Measurements from ENCODE around the gene QSOX2. TPM values are rescaled to one million over a fixed set of nuclear protein-coding genes. Genes with fewer than 3 reads are reported as not detected.
A peak's percentile ranks its signal among the peaks of the same experiment; 100 is the strongest.

The QSOX2 gene
- total RNA-seq, 1 experiment from 2014 or later, result 40.0 TPM

DNA sequence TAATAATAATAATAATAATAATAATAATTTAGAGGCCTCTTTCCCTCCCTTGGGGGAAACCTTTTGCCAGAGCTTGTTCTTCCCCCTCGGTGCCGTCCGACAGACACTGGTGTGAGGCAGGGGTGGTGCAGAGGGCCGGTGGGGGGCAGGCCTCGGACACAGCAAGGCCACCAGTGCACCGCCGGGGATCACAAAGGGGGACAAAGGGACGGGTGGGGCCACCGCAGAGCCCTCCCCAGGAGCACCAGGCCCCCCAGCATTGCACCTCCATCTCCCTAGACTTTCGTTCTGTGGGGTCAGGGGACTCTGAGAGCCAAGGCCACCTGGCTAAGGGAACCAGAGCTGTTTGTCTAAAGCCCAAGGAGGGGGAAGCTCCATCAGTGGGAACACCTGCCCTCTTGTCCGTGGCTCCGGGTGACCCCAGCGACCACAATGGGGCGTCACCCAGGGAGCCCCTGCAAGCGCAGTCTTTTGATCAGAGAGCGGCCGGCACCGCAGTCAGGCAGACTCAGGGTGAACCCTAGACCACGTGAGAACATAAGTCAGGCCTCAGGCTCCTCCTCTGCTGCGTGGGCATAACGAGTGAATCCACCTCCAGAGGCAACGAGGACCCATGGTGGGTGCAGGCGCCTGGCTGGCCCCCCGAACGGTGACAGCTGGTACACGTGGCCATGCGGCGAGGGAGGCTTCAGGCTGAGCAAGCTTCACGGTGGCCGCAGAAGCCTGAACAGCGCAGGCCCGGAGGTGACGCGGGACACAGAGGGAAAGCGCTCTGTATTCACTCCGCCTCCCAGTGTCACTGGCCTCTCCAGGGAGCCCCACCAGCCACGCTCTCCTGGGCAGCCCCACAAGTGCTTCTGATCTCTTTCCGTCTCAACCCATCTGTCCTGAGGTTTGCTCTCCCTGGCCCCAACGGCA, 12.0 kb upstream of the QSOX2 start:
- intact Hi-C loops (cut with micrococcal nuclease; ENCODE audit: unreplicated experiment), result no loop called here
- Histone ChIP-seq H3K36me3 (ENCODE audit: control insufficient read depth, insufficient read depth, low read length) (no peaks in the 10 kb centered on the region), H3K4me3 (ENCODE audit: low read depth in 2 of 2, low read length in 2 of 2) (no peak overlapping the region), H3K4me1 (ENCODE audit: control insufficient read depth, insufficient read depth, low read length) (no peaks in the 10 kb centered on the region), H3K27me3 (ENCODE audit: control insufficient read depth, insufficient read depth, low read length) (no peaks in the 10 kb centered on the region), H3K9me3 (ENCODE audit: control insufficient read depth, insufficient read depth, low read depth, low read length) (no peaks in the 10 kb centered on the region), H3K27ac (ENCODE audit: low read length) (no peak overlapping the region)
- BruUV-seq (replicated peaks), result no TSS peak
- CTCF ChIA-PET, result no interaction called here
- no peak for ATAC-seq
- DNase-seq (ENCODE audit: low read depth, low spot score), result no peak
- POLR2A ChIA-PET, result no interaction called here
- in situ Hi-C loops (cut with HindIII; ENCODE audit: low pct_unique_long_range_greater_than_20kb, low sequenced_read_pairs), result no loop called here
- TF ChIP-seq, protein P1, sequence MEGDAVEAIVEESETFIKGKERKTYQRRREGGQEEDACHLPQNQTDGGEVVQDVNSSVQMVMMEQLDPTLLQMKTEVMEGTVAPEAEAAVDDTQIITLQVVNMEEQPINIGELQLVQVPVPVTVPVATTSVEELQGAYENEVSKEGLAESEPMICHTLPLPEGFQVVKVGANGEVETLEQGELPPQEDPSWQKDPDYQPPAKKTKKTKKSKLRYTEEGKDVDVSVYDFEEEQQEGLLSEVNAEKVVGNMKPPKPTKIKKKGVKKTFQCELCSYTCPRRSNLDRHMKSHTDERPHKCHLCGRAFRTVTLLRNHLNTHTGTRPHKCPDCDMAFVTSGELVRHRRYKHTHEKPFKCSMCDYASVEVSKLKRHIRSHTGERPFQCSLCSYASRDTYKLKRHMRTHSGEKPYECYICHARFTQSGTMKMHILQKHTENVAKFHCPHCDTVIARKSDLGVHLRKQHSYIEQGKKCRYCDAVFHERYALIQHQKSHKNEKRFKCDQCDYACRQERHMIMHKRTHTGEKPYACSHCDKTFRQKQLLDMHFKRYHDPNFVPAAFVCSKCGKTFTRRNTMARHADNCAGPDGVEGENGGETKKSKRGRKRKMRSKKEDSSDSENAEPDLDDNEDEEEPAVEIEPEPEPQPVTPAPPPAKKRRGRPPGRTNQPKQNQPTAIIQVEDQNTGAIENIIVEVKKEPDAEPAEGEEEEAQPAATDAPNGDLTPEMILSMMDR (IDR thresholded peaks at IDR 0.05), result no peak
- TF ChIP-seq, protein P2, sequence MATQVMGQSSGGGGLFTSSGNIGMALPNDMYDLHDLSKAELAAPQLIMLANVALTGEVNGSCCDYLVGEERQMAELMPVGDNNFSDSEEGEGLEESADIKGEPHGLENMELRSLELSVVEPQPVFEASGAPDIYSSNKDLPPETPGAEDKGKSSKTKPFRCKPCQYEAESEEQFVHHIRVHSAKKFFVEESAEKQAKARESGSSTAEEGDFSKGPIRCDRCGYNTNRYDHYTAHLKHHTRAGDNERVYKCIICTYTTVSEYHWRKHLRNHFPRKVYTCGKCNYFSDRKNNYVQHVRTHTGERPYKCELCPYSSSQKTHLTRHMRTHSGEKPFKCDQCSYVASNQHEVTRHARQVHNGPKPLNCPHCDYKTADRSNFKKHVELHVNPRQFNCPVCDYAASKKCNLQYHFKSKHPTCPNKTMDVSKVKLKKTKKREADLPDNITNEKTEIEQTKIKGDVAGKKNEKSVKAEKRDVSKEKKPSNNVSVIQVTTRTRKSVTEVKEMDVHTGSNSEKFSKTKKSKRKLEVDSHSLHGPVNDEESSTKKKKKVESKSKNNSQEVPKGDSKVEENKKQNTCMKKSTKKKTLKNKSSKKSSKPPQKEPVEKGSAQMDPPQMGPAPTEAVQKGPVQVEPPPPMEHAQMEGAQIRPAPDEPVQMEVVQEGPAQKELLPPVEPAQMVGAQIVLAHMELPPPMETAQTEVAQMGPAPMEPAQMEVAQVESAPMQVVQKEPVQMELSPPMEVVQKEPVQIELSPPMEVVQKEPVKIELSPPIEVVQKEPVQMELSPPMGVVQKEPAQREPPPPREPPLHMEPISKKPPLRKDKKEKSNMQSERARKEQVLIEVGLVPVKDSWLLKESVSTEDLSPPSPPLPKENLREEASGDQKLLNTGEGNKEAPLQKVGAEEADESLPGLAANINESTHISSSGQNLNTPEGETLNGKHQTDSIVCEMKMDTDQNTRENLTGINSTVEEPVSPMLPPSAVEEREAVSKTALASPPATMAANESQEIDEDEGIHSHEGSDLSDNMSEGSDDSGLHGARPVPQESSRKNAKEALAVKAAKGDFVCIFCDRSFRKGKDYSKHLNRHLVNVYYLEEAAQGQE (IDR thresholded peaks at IDR 0.05; ENCODE audit: insufficient read depth in 1 of 2, low read depth in 2 of 2, low read length in 1 of 2), result no peak
- TF ChIP-seq TCF7L2 (IDR thresholded peaks at IDR 0.05; ENCODE audit: low read depth, low read length), result no peak
- TF ChIP-seq SIN3A (IDR thresholded peaks at IDR 0.05; ENCODE audit: borderline replicate concordance, insufficient read depth, low read depth, low read length), result no peak
- TF ChIP-seq POLR2AphosphoS5 (IDR thresholded peaks at IDR 0.05; ENCODE audit: low read depth, low read length), result no peak

DNA sequence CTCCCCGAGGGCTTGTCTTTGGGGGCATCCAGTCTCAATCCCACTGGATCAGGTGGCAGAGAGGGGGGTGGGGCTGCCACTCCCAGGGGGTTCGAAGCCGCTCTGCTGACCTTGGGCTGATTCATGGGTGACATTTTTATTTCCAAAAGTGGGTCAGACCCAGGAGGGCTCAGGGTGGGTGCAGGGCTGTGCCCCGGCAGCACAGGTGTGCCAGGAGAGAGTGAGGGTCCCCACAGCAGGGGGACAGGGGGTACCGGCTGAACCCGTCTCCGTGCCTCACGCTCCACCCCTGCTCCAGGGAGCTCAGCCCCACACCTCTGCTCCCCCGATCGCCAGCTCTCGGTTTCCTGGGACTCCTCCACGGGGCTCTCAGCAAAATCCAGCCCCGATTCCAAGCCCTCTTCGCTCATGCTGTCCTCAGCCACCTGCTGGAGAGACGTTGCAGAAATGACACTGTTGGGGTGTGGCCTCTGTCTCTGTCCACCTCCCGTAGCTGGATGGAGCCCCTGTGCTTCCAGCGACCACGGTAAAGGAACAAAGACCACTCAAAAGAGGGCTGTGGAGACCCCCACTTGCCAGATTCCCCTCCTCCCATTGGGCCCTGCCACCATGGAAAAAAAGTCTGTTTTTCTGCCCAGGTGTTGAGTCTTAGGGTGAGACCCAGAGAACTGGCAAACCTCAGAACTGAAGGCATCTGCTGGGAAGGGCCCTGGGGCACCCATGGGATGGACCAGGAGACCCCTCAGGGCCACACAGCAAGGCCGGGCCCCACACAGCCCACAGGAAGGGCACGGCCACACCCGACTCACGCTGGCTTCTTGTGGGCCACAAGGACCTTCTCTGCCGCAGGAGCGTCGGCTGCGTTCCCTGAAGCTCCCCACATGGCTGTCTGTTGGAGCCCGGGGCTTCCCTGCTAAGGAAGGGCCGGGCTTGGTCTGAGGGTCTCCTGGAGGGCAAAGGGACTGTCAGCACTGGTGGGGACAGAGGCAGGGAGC, 10.6 kb upstream of the QSOX2 start:
- ChIA-PET CTCF (no interaction called here), POLR2A (no interaction called here)
- DNase-seq (ENCODE audit: low read depth, low spot score), result no peak
- intact Hi-C loops (cut with micrococcal nuclease; ENCODE audit: unreplicated experiment), result no loop called here
- peak; percentile 68 for ATAC-seq
- BruUV-seq (replicated peaks), result no TSS peak
- no peak overlapping the region for H3K27ac ChIP-seq (ENCODE audit: low read length)
- H3K9me3 ChIP-seq (ENCODE audit: control insufficient read depth, insufficient read depth, low read depth, low read length), result no peaks in the 10 kb centered on the region
- no peaks in the 10 kb centered on the region for H3K4me1 ChIP-seq (ENCODE audit: control insufficient read depth, insufficient read depth, low read length)
- H3K27me3 ChIP-seq (ENCODE audit: control insufficient read depth, insufficient read depth, low read length), result no peaks in the 10 kb centered on the region
- TF ChIP-seq SIN3A (IDR thresholded peaks at IDR 0.05; ENCODE audit: borderline replicate concordance, insufficient read depth, low read depth, low read length) (no peak), TCF7L2 (IDR thresholded peaks at IDR 0.05; ENCODE audit: low read depth, low read length) (no peak), POLR2AphosphoS5 (IDR thresholded peaks at IDR 0.05; ENCODE audit: low read depth, low read length) (no peak)
- TF ChIP-seq, protein P2 (IDR thresholded peaks at IDR 0.05; ENCODE audit: insufficient read depth in 1 of 2, low read depth in 2 of 2, low read length in 1 of 2), result no peak
- TF ChIP-seq, protein P1 (IDR thresholded peaks at IDR 0.05), result no peak; the same call in 1 of the 2 replicates
- H3K36me3 ChIP-seq (ENCODE audit: control insufficient read depth, insufficient read depth, low read length), result no peaks in the 10 kb centered on the region
- H3K4me3 ChIP-seq (ENCODE audit: low read depth in 2 of 2, low read length in 2 of 2), result no peak overlapping the region
- in situ Hi-C loops (cut with HindIII; ENCODE audit: low pct_unique_long_range_greater_than_20kb, low sequenced_read_pairs), result no loop called here

Measured in Panc1 (cell line).